GM18499 (cell line): ENCODE data around the gene TPM2.

Experiments used
- ATAC-seq: cut with Tn5 transposase; IDR thresholded peaks from one replicate; pipeline ENCODE4 v1.9.1; 2021; ENCODE audit warnings: moderate number of reproducible peaks; ENCODE audit not compliant: insufficient read depth, unreplicated experiment

TPM2 gene

DNA sequence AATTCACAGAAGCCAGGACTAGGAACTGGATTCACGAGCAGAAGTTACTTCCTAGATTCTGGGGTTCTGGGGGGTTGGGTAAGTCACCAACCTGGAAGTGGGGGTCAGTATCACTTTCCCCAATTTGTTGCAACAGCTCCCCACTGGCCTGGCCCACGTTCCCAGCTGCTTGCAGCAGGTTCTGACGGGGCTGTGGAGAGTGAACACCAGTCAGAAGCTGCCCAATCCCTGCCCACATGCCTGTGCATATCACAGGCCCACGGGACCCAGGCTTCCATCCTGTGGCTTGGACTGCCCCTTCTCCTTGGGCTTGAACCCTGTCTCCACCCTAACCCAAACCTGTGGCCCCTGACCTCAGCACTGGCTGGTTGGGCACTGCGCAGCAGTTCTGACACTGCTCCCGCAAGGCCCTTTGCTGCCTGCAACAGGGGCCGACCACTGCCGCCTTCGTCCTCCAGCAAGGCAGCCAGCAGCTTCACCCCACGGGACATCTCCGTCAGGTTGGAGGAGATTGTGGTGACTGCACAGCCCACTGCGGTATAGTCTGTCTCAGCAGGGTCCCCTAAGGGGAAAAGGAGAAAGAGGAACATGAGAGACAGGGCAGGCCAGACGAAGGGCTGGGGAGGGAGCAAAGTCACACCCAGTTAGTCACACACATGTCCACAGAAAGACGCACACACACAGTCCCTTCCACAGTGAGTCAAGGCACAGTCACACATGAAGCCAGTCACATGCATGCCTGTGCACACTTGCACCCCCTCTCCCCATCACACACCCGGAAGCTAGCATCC lies 29.2 kb upstream of the TPM2 start:
- ATAC-seq = no peak

DNA sequence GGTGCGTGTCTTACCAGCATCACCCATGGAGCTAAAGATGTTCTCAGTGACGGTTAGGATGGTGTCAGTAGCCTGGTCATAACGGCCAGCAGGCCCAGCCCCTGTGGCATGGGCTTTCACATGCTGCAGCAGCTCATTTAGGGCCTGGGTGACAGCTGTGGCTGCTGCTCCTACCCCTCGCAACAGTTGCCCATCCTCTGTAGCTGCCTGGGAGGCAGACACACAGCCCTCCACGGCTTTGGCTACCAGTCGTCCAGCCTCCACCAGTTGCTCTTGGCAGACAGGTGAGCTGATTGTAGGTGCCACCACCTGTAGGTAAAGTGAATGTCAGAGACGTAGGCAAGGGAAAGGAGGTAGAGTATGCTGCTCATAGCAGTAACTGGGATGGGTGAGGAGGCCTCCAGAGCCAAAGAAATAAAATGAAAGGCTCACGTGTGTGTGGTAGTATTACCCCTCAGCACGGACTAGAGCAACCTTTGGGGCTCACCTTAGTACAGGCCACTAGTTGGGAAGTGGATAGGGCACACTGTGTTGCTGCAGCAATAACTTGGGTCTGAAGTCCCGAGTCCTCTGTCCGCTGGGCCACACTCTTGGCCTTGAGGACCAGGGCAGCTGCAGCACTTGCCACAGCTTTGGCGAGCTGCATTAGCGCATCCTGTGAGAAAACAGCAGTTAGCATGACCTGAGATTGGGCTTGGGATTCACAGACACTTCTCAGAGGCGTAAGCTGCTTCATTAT lies 27.6 kb upstream of the TPM2 start:
- no peak for ATAC-seq

DNA sequence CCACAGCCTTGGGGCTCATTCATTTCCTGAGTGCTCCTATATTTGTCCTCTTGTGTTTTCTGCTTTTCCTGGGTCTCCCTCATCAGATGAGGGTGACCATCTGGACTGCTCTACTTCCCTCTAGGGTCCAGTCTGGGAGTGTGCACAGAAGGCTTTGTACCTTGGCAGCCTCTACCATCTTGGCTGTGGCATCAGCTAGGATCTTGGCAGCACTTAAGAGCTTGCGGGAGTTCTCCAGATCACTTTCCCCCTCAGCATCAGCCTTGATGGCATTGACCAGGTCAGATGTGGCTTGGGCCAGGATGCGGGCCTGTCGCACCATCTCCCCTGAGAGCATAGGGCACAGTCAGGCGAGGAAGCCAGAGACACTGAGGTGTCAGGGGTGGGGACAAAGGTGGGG lies 26.5 kb upstream of the TPM2 start:
- no peak for ATAC-seq

GRCh38 chr9:35714579-35715252 lies 25.0 kb upstream of the TPM2 start:
- ATAC-seq = no peak

DNA sequence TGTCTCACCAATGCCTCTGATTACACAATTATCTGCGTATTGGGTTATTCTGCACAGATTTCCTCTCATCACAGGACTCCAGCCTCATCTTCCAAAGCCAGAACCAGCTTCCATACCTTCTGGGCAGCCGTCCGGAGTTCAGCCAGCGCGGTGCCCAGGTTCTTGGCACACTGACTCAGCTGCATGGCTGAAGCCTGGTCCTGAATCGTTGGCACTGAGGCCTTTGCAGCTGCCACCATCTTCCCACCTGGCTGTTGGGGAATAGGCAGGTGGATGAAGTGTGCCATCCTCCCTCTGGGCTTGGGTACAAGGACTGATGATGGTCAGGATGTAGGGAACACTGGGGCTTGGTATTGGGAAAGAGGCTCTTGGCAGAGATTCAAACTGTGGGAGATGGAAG lies 24.4 kb upstream of the TPM2 start:
- no peak for ATAC-seq

- no peak for ATAC-seq
Observed at GRCh38 chr9:35713578-35713977, 23.9 kb upstream of the TPM2 start.

DNA sequence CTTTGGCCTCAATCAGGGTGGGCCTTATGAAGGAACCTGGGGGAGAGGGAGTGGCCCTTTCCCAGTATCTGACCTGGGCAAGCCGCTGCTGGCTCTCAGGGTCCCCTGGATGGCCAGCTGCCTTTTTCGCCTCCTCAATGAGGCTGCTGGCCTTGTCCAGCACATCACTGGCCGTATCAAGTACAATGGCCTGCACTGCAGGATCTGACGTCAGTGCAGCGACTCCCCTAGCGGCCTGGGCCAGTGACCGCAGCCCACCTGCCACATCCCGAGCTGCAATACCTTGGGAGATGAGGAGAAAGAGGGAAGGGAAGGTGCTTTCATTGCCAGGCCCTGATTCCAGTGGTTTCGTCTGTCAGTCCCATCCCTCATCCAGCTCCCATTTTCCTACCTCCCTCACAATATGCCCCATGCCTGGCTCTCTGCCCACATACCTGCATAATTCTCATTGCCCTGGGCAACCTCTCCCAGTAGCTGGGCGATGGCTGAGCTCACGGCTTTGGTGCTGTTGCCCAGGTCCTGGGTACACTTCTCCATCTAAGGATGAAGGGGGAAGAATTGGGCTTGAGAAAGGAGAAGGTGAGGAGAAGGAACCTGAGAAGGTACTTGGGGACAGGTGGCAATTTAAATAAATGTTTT lies 23.2 kb upstream of the TPM2 start:
- ATAC-seq = no peak

DNA sequence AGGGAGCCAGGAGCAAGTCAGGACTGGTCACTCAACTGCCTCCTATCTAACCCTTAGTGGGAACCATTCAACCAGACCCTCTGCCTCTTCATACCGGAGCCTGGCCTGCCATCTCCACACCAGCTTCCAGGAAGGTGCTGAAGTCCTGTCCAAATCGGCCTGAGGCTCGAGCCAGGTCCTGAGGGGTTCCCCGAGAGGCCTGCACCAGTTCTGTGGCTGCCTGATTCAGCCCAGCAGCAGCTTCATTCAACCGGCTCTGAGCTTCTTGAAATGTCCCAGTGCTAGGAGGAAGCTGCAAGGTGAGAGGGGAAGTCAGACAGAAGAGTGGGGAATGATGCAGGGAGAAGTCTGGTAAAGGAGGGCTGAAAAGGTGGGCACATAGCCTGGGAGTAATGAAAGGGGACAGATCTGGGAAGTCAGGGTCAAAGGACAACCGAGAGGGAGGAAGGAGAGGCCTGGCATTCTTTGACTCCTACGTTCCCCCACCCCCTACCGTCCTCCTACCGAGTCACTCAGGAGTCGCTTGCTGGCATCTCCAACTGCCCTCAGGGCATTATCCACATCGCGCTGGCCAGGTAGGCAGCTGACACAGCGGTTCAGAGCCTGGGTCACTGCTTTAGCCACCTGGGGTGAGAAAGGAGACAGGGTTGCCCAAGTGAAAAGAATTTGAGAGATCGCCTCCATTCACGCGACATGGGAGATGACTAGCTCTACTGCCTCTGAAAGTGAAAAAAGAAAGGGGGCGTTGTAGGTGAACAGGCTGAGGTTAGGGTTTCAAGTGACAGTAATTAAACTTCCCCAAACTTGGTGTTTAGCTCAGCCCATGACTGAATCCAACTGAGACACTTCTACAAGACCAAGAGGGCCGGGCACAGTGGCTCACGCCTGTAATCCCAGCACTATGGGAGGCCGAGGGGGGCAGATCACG lies 22.0 kb upstream of the TPM2 start:
- ATAC-seq = no peak

GRCh38 chr9:35710818-35711500 lies 21.2 kb upstream of the TPM2 start:
- ATAC-seq = no peak

GRCh38 chr9:35708146-35708545 lies 18.4 kb upstream of the TPM2 start:
- no peak for ATAC-seq

GRCh38 chr9:35706951-35707350 lies 17.2 kb upstream of the TPM2 start:
- ATAC-seq = no peak

GRCh38 chr9:35705836-35706430 lies 16.2 kb upstream of the TPM2 start:
- no peak for ATAC-seq

DNA sequence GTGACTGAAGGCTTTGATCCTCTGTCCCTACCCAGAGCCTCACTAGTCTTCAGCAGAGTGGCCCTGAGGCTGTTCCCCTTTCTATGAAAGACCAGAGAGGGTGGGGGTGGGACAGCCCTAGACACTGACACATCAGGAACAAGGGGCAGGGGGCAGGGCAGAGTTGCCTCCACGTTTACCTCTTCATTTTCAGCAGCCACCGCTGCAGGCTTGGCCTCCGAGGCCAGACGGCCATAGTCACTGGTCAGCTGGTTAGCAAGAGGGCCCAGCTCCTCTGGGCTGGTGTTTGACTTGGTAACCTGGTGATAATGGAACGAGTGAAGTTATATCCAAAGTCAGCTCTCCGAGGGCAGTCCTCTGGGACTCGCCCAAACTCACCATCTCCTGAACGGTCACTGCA lies 15.6 kb upstream of the TPM2 start:
- ATAC-seq = no peak

DNA sequence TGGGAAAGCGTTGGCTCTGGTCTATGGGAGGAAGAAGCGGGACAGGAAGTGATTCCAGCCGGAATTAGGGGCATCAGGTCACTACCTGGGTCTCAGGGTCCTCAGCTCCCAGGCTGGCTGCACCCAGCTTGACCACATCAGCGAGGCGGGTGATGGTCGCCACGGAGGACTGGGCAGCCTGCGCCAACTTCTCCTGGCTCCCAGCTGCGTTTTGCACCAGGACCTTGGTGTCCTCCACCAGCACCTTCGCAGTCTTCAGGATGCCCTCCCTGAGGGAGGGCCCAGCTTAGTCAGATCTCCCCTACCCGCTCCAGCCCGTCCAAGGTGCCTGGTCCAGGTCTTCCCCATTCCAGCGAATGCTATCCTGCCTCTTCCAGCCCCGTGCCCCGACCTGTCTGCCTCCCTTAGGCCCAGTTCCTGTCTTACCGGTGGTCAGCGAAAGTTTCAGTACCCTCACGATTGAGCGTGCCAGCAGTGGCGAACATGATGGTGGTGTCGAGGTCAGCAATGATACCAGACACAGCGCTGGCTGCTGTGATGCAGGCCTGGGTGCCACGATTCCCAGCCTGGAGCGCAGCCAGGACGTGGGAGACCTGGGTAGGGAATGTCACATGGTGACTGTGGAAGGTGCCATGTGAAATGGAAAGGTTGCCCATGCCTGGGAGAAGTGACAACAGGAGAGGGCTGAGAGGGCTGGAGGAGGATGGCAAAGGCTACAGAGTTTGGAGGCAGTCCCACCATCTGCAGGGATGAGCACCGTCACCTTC lies 14.4 kb upstream of the TPM2 start:
- ATAC-seq = no peak

DNA sequence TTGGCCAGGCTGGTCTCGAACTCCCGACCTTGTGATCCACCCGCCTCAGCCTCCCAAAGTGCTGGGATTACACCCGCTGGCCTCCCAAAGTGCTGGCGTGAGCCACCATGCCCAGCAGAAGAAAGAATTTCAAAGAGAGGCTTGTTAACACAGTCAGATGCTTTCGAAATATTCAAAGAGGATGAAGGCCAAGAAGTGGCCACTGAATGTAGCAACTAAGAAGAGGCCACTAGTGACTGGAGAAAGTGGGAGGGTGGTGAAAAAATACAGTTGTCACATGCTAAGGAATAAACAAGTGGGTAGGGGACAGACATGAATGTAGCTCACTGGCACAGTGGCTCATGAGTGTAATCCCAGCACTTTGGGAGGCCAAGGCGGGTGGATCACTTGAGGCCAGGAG lies 13.0 kb upstream of the TPM2 start:
- no peak for ATAC-seq

- no peak for ATAC-seq
Observed at GRCh38 chr9:35700942-35701341, 11.2 kb upstream of the TPM2 start.

DNA sequence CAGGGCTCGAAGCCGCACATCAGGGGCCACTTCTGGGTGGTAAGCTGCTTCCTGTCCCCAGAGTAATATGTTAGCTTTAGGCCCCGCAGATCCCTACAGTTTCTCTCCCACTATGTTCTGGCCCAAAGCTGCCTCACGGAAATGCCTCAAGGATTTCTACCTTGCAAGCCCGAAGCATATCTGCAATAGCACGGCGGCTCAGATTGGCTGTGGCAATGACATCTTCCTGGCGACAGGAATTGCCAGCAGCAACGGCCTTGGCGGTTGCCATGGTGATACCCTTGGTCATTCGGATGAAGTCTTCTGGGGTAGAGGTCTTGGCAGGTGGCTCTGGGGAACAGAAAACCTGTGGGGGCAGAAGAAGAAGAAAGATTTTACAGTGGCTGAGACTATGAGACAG lies 10.3 kb upstream of the TPM2 start:
- ATAC-seq = no peak

DNA sequence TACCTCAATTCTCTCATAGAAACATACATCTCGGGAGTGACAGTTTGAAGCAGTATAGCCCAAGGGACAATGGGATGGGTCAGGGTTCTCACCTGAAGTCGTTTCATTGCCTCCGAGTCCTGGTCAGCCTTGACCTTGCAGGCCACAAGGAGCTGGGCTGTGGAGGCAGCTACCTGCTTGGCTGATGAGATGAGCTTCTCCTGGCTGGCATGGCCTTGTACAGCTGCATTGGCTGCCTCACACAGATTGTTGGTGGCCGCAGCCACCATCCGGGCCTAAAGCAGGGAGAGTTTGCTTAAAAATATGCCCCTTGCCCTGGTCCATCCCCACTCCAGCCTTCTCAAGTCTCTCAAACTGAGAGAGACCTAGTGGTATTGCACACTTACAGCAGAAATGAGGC lies 8.5 kb upstream of the TPM2 start:
- no peak for ATAC-seq
